ENCODE results near the gene PDX1. TPM values are rescaled to one million over a fixed set of nuclear protein-coding genes. Genes with fewer than 3 reads are reported as not detected.

Gene PDX1
- total RNA-seq, 1 donor from 2014 or later, result not detected

DNA sequence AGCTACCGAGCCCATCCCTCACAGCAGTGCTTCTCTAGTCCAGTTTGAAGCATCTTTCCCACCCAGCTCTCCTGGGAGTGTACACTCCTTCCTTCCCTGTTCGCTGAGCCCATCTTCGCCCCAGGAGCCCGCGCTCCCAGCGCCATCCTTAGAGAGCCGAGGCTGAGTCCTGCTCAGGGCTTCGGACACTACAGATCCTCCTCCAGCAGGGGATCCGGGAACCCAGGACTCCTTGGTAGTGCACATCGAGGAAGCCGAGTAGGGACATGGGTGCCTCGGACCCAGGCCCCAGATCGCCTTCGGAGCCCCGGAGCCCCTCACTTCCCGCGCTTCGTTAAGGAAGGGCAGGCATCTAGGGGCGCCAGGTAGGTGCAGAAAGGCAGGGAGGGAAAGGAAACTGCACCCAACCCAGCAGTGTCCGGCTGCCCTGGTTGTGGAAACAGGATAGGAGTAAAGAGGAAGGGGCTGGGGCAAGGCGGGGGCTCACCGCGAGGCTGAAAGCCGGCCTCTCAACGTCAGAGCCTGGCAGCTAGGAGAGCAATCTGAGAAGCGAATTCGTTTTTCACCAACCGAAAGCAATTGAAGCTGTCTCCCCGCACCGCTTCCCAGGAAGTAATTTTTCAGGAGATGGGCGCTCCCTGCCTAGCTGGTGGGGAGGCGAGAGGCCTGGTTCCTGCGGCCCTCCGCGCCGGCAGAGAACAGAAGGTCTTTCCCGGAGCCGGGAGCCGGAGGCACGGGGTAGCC is 1.0 kb downstream of the PDX1 start:
- peaks cover 13% of the 10 kb centered on the region for H3K4me1 Mint-ChIP-seq
- no peaks in the 10 kb centered on the region for H3K9me3 Mint-ChIP-seq
- H3K4me3 Mint-ChIP-seq, result peak overlapping the region; percentile 59
- H3K27ac Mint-ChIP-seq, result no peak overlapping the region
- TF ChIP-seq, protein P1, sequence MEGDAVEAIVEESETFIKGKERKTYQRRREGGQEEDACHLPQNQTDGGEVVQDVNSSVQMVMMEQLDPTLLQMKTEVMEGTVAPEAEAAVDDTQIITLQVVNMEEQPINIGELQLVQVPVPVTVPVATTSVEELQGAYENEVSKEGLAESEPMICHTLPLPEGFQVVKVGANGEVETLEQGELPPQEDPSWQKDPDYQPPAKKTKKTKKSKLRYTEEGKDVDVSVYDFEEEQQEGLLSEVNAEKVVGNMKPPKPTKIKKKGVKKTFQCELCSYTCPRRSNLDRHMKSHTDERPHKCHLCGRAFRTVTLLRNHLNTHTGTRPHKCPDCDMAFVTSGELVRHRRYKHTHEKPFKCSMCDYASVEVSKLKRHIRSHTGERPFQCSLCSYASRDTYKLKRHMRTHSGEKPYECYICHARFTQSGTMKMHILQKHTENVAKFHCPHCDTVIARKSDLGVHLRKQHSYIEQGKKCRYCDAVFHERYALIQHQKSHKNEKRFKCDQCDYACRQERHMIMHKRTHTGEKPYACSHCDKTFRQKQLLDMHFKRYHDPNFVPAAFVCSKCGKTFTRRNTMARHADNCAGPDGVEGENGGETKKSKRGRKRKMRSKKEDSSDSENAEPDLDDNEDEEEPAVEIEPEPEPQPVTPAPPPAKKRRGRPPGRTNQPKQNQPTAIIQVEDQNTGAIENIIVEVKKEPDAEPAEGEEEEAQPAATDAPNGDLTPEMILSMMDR (IDR thresholded peaks at IDR 0.05; ENCODE audit: unreplicated experiment), result no peak
- no peaks in the 10 kb centered on the region for H3K36me3 Mint-ChIP-seq
- H3K27me3 Mint-ChIP-seq (ENCODE audit: low read depth), result peaks cover 95% of the 10 kb centered on the region
- peak in 1 of 2 experiments; percentile 55 for DNase-seq (ENCODE audit: low spot score in 2 of 2, unreplicated experiment in 2 of 2)

DNA sequence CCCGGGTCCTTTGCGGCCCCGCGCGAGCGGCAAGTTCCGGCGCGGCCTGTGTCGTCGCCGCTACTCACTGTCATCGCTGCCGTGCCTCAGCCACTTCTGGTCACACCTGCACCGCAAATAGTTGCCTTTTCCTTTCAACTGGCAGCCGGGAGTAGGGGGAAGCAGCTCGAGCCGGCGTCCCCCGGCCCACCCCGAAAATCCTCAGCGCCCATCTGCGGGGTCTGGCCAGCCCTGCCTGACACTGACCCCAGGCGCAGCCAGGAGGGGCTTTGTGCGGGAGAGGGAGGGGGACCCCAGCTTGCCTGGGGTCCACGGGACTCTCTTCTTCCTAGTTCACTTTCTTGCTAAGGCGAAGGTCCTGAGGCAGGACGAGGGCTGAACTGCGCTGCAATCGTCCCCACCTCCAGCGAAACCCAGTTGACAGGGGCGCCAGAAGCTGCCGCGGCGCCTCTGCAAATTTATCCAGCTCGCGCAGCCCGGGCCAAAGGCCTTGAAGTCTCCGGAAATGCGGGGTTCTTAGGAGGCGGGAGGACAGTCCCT is 1.7 kb downstream of the PDX1 start:
- H3K4me3 Mint-ChIP-seq, result no peak overlapping the region
- no peaks in the 10 kb centered on the region for H3K9me3 Mint-ChIP-seq
- peaks cover 96% of the 10 kb centered on the region for H3K27me3 Mint-ChIP-seq (ENCODE audit: low read depth)
- no peak overlapping the region for H3K27ac Mint-ChIP-seq
- DNase-seq (ENCODE audit: low spot score in 2 of 2, unreplicated experiment in 2 of 2), result no peak
- peaks cover 13% of the 10 kb centered on the region for H3K4me1 Mint-ChIP-seq
- TF ChIP-seq, protein P1 (IDR thresholded peaks at IDR 0.05; ENCODE audit: unreplicated experiment), result no peak
- no peaks in the 10 kb centered on the region for H3K36me3 Mint-ChIP-seq

DNA sequence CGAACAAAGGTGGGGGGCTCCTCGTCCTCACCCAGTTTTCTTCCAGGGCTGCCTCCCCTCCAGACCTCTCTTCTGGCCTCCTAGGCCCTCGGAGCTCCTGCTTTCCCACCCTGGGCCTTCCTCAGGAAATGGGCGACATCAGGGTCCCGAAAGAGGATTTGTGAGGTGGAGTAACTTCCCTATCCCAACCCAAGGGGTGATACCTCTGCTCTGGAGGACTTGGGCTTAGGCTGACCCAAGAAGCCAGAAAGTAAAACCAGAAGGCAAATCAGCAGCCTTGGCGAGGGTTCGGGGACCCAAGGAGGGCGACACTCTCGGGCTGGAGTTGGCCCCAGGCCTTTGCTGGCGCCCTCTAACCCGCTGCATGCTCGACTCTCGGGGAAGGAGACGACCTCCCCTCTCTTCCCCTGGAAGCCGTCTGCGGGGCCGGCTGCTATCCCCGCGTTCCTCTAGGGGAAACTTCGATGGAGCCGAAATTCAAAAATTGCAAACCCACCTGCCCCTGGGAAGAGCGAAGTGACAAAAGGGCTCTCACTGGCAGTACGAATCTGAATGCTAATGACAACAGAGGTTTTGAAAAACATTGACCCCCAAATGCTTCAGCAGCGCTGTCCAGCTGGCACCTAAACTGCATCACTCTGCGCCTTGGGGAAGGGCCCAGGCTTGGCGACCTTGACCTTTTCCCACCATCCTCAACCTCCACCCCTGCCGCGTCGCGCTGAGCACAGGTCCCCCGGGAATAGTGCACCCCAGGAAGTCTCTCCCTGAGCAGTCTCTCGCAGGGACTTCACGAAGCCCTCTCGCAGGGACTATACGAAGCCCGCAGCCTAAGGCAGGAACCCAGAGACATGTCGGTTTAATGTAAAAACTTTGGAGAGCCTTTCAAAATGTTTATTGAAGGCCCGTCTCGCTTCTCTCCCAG is 2.4 kb downstream of the PDX1 start:
- Mint-ChIP-seq H3K36me3 (no peaks in the 10 kb centered on the region), H3K9me3 (no peaks in the 10 kb centered on the region), H3K4me1 (peaks cover 12% of the 10 kb centered on the region), H3K27ac (no peak overlapping the region), H3K4me3 (no peak overlapping the region), H3K27me3 (ENCODE audit: low read depth) (peaks cover 96% of the 10 kb centered on the region)
- TF ChIP-seq, protein P1 (IDR thresholded peaks at IDR 0.05; ENCODE audit: unreplicated experiment), result no peak
- DNase-seq (ENCODE audit: low spot score in 2 of 2, unreplicated experiment in 2 of 2), result no peak

DNA sequence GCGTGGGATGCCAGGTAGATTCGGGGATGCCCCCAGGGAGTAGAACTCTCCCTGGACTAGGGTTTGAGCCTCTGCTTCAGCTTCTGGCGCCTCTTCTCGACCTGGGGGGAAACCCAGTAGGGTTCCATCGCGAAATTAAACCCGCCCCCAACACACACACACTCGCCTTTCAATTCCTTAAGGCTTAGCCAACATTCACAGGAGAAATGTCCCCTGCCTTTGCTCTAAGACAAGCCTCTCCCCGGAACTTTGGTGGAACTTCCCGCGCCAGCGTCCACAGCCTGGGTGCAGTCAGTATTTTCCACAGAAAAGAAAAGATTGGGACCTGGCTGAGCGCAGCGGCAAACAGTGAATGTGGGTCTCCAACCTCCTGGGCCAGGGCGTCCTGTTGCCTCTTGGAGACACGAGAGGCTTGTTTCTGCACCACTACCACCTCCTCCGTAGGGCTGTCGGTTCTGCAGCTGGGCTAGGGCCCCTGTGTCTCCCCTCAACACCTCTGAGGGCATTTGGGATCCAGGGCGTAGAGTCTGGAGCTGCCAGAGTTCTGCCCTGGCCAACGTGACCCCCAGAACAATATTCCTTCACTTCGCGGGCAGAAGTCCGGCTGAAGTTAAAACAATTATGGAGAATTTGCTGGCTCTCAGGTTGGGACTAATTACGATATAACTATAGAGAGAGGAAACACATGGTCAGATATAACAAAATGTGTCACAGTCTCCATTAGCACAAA is 3.2 kb downstream of the PDX1 start:
- Mint-ChIP-seq H3K27me3 (ENCODE audit: low read depth) (peaks cover 96% of the 10 kb centered on the region), H3K9me3 (no peaks in the 10 kb centered on the region), H3K27ac (no peak overlapping the region), H3K4me1 (peaks cover 11% of the 10 kb centered on the region), H3K36me3 (no peaks in the 10 kb centered on the region), H3K4me3 (no peak overlapping the region)
- no peak for DNase-seq (ENCODE audit: low spot score in 2 of 2, unreplicated experiment in 2 of 2)
- TF ChIP-seq, protein P1 (IDR thresholded peaks at IDR 0.05; ENCODE audit: unreplicated experiment), result no peak

DNA sequence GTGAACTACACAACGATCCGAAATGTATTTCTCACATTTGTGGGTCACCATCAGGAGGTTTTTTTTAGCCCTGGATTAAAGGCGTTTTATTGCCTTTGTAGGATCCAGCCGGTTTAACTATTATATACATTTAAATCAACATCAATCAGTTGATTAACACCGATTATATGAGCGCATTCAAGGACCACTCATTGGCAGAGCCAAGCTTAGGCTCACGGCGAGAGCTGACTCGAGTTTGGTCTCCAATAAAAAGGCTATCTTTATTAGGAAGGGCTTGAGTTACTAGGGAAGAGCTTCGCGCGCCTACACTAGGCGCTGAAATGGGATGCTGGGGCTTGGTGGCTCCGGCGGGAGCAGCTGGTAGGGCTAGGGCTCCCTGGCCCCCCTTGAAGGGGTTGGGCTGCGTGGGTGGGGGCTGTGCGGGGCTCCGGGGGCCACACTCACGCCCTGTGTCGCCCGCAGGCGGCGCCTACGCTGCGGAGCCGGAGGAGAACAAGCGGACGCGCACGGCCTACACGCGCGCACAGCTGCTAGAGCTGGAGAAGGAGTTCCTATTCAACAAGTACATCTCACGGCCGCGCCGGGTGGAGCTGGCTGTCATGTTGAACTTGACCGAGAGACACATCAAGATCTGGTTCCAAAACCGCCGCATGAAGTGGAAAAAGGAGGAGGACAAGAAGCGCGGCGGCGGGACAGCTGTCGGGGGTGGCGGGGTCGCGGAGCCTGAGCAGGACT is 4.2 kb downstream of the PDX1 start:
- TF ChIP-seq, protein P1 (IDR thresholded peaks at IDR 0.05; ENCODE audit: unreplicated experiment), result no peak
- Mint-ChIP-seq H3K9me3 (no peaks in the 10 kb centered on the region), H3K27me3 (ENCODE audit: low read depth) (peaks cover 96% of the 10 kb centered on the region), H3K4me1 (peaks cover 11% of the 10 kb centered on the region), H3K27ac (no peak overlapping the region), H3K36me3 (no peaks in the 10 kb centered on the region), H3K4me3 (peak overlapping the region; percentile 43)
- peak in 1 of 2 experiments; percentile 42 for DNase-seq (ENCODE audit: low spot score in 2 of 2, unreplicated experiment in 2 of 2)
